Measurements from ENCODE around the gene ZNF569.
A peak's percentile ranks its signal among the peaks of the same experiment; 100 is the strongest.
"Not testable (repeated sequence)": the region's sequence is repeated elsewhere in the genome, so short reads cannot be mapped to it uniquely, and the experiment has no call there.

Gene ZNF569

GRCh38 chr19:37403403-37403802, 63.8 kb downstream of the ZNF569 start:
- H3K4me3 ChIP-seq (ENCODE audit: insufficient read depth, low read depth, low read length, poor library complexity, severe bottlenecking) = no peak overlapping the region
- H3K4me1 ChIP-seq (ENCODE audit: control insufficient read depth, insufficient read depth, low read length, poor library complexity, severe bottlenecking) = no peaks in the 10 kb centered on the region
- H3K9me3 ChIP-seq (ENCODE audit: control insufficient read depth, low read length) = peaks cover 35% of the 10 kb centered on the region
- no peaks in the 10 kb centered on the region for H3K36me3 ChIP-seq (ENCODE audit: control insufficient read depth, insufficient read depth, low read length)
- no peak overlapping the region for H3K27ac ChIP-seq (ENCODE audit: insufficient read depth, low read length, poor library complexity, severe bottlenecking)
- no peaks in the 10 kb centered on the region for H3K27me3 ChIP-seq (replicated peaks; ENCODE audit: control insufficient read depth, insufficient read depth, low read length, poor library complexity, severe bottlenecking)
- no peak for DNase-seq

- H3K27me3 ChIP-seq (replicated peaks; ENCODE audit: control insufficient read depth, insufficient read depth, low read length, poor library complexity, severe bottlenecking) = no peaks in the 10 kb centered on the region
- H3K4me3 ChIP-seq (ENCODE audit: insufficient read depth, low read depth, low read length, poor library complexity, severe bottlenecking) = no peak overlapping the region
- no peak overlapping the region for H3K27ac ChIP-seq (ENCODE audit: insufficient read depth, low read length, poor library complexity, severe bottlenecking)
- H3K36me3 ChIP-seq (ENCODE audit: control insufficient read depth, insufficient read depth, low read length) = no peaks in the 10 kb centered on the region
- no peaks in the 10 kb centered on the region for H3K4me1 ChIP-seq (ENCODE audit: control insufficient read depth, insufficient read depth, low read length, poor library complexity, severe bottlenecking)
- peaks cover 28% of the 10 kb centered on the region for H3K9me3 ChIP-seq (ENCODE audit: control insufficient read depth, low read length)
- no peak for DNase-seq
These were observed 66.2 kb downstream of the ZNF569 start for GRCh38 chr19:37401078-37401477.

- H3K9me3 ChIP-seq (ENCODE audit: control insufficient read depth, low read length) = peaks cover 46% of the 10 kb centered on the region
- not testable (repeated sequence) for H3K27me3 ChIP-seq (replicated peaks; ENCODE audit: control insufficient read depth, insufficient read depth, low read length, poor library complexity, severe bottlenecking)
These were observed 75.8 kb downstream of the ZNF569 start for GRCh38 chr19:37391399-37391798.

GRCh38 chr19:37389234-37389633, 78.0 kb downstream of the ZNF569 start:
- Histone ChIP-seq H3K27me3 (replicated peaks; ENCODE audit: control insufficient read depth, insufficient read depth, low read length, poor library complexity, severe bottlenecking) (no peaks in the 10 kb centered on the region), H3K36me3 (ENCODE audit: control insufficient read depth, insufficient read depth, low read length) (peaks cover 47% of the 10 kb centered on the region), H3K27ac (ENCODE audit: insufficient read depth, low read length, poor library complexity, severe bottlenecking) (no peak overlapping the region), H3K4me1 (ENCODE audit: control insufficient read depth, insufficient read depth, low read length, poor library complexity, severe bottlenecking) (no peaks in the 10 kb centered on the region), H3K9me3 (ENCODE audit: control insufficient read depth, low read length) (peaks cover 47% of the 10 kb centered on the region), H3K4me3 (ENCODE audit: insufficient read depth, low read depth, low read length, poor library complexity, severe bottlenecking) (no peak overlapping the region)
- DNase-seq = no peak

More at GRCh38 chr19:37391399-37391798, 75.8 kb downstream of the ZNF569 start:
- H3K4me1 ChIP-seq (ENCODE audit: control insufficient read depth, insufficient read depth, low read length, poor library complexity, severe bottlenecking); DNase-seq; H3K27ac ChIP-seq (ENCODE audit: insufficient read depth, low read length, poor library complexity, severe bottlenecking); H3K4me3 ChIP-seq (ENCODE audit: insufficient read depth, low read depth, low read length, poor library complexity, severe bottlenecking): not testable (repeated sequence)
- H3K36me3 ChIP-seq (ENCODE audit: control insufficient read depth, insufficient read depth, low read length) = peaks cover 25% of the 10 kb centered on the region

GRCh38 chr19:37370880-37371661, 96.2 kb downstream of the ZNF569 start, which contains the start of gene ZNF527:
Gene ZNF527, plus strand, starts transcription at chr19:37371099. Its CDS starts 3,100 bp downstream, at chr19:37374199.
- Histone ChIP-seq H3K9me3 (ENCODE audit: control insufficient read depth, low read length) (no peaks in the 10 kb centered on the region), H3K27me3 (replicated peaks; ENCODE audit: control insufficient read depth, insufficient read depth, low read length, poor library complexity, severe bottlenecking) (no peaks in the 10 kb centered on the region), H3K4me1 (ENCODE audit: control insufficient read depth, insufficient read depth, low read length, poor library complexity, severe bottlenecking) (no peaks in the 10 kb centered on the region), H3K36me3 (ENCODE audit: control insufficient read depth, insufficient read depth, low read length) (peaks cover 19% of the 10 kb centered on the region), H3K27ac (ENCODE audit: insufficient read depth, low read length, poor library complexity, severe bottlenecking) (peak within 1 kb of the TSS; percentile 72), H3K4me3 (ENCODE audit: insufficient read depth, low read depth, low read length, poor library complexity, severe bottlenecking) (peak within 1 kb of the TSS; percentile 85)
- peak; percentile 91 to 96 (median 95) for DNase-seq

GRCh38 chr19:37370386-37370879, 96.8 kb downstream of the ZNF569 start:
- DNase-seq; H3K27me3 ChIP-seq (replicated peaks; ENCODE audit: control insufficient read depth, insufficient read depth, low read length, poor library complexity, severe bottlenecking); H3K9me3 ChIP-seq (ENCODE audit: control insufficient read depth, low read length); H3K4me1 ChIP-seq (ENCODE audit: control insufficient read depth, insufficient read depth, low read length, poor library complexity, severe bottlenecking): not testable (repeated sequence)
- Histone ChIP-seq H3K4me3 (ENCODE audit: insufficient read depth, low read depth, low read length, poor library complexity, severe bottlenecking) (peak overlapping the region; percentile 85), H3K27ac (ENCODE audit: insufficient read depth, low read length, poor library complexity, severe bottlenecking) (peak overlapping the region; percentile 72), H3K36me3 (ENCODE audit: control insufficient read depth, insufficient read depth, low read length) (peaks cover 13% of the 10 kb centered on the region)

GRCh38 chr19:37362733-37363132, 104.5 kb downstream of the ZNF569 start:
- H3K4me1 ChIP-seq (ENCODE audit: control insufficient read depth, insufficient read depth, low read length, poor library complexity, severe bottlenecking) = no peaks in the 10 kb centered on the region
- no peaks in the 10 kb centered on the region for H3K27me3 ChIP-seq (replicated peaks; ENCODE audit: control insufficient read depth, insufficient read depth, low read length, poor library complexity, severe bottlenecking)
- DNase-seq = no peak
- peaks cover 32% of the 10 kb centered on the region for H3K36me3 ChIP-seq (ENCODE audit: control insufficient read depth, insufficient read depth, low read length)
- peaks cover 13% of the 10 kb centered on the region for H3K9me3 ChIP-seq (ENCODE audit: control insufficient read depth, low read length)
- H3K4me3 ChIP-seq (ENCODE audit: insufficient read depth, low read depth, low read length, poor library complexity, severe bottlenecking) = no peak overlapping the region
- no peak overlapping the region for H3K27ac ChIP-seq (ENCODE audit: insufficient read depth, low read length, poor library complexity, severe bottlenecking)

GRCh38 chr19:37361994-37362393, 105.2 kb downstream of the ZNF569 start:
- no peak for DNase-seq
- H3K27me3 ChIP-seq (replicated peaks; ENCODE audit: control insufficient read depth, insufficient read depth, low read length, poor library complexity, severe bottlenecking) = no peaks in the 10 kb centered on the region
- H3K36me3 ChIP-seq (ENCODE audit: control insufficient read depth, insufficient read depth, low read length) = peaks cover 36% of the 10 kb centered on the region
- H3K4me1 ChIP-seq (ENCODE audit: control insufficient read depth, insufficient read depth, low read length, poor library complexity, severe bottlenecking) = no peaks in the 10 kb centered on the region
- no peak overlapping the region for H3K4me3 ChIP-seq (ENCODE audit: insufficient read depth, low read depth, low read length, poor library complexity, severe bottlenecking)
- peaks cover 13% of the 10 kb centered on the region for H3K9me3 ChIP-seq (ENCODE audit: control insufficient read depth, low read length)
- H3K27ac ChIP-seq (ENCODE audit: insufficient read depth, low read length, poor library complexity, severe bottlenecking) = no peak overlapping the region

Data from effector memory CD4-positive, alpha-beta T cell (primary cell).